Measurements from ENCODE around the gene TBC1D22A. TPM values are rescaled to one million over a fixed set of nuclear protein-coding genes. Genes with fewer than 3 reads are reported as not detected.

TBC1D22A gene
- total RNA-seq, 2 donors from 2014 or later: 28.9 to 31.3 TPM

GRCh38 chr22:47064416-47064815 lies 302.0 kb downstream of the TBC1D22A start:
- no peak overlapping the region for H3K27ac ChIP-seq
- DNase-seq (ENCODE audit: low spot score) (no peak), ATAC-seq (ENCODE audit: insufficient number of reproducible peaks, low FRiP score, low read depth) (no peak)
- no peak overlapping the region for H3K4me3 ChIP-seq
- TF ChIP-seq CTCF (IDR thresholded peaks at IDR 0.05): no peak
- H3K27me3 ChIP-seq (replicated peaks; ENCODE audit: insufficient read depth): no peaks in the 10 kb centered on the region
- no peaks in the 10 kb centered on the region for H3K9me3 ChIP-seq
- no peaks in the 10 kb centered on the region for H3K4me1 ChIP-seq (ENCODE audit: control insufficient read depth in 1 of 2, low read depth in 2 of 2)
- peaks cover 4% of the 10 kb centered on the region for H3K36me3 ChIP-seq

GRCh38 chr22:47065756-47066615 lies 303.5 kb downstream of the TBC1D22A start:
- Histone ChIP-seq H3K36me3 (peaks cover 4% of the 10 kb centered on the region), H3K4me3 (no peak overlapping the region), H3K4me1 (ENCODE audit: control insufficient read depth in 1 of 2, low read depth in 2 of 2) (no peaks in the 10 kb centered on the region), H3K27me3 (replicated peaks; ENCODE audit: insufficient read depth) (no peaks in the 10 kb centered on the region), H3K27ac (no peak overlapping the region), H3K9me3 (no peaks in the 10 kb centered on the region)
- DNase-seq (ENCODE audit: low spot score) (no peak), ATAC-seq (ENCODE audit: insufficient number of reproducible peaks, low FRiP score, low read depth) (no peak)
- TF ChIP-seq CTCF (IDR thresholded peaks at IDR 0.05): no peak

- Histone ChIP-seq H3K9me3 (no peaks in the 10 kb centered on the region), H3K27ac (no peak overlapping the region), H3K4me3 (no peak overlapping the region), H3K36me3 (no peaks in the 10 kb centered on the region), H3K27me3 (replicated peaks; ENCODE audit: insufficient read depth) (no peaks in the 10 kb centered on the region), H3K4me1 (ENCODE audit: control insufficient read depth in 1 of 2, low read depth in 2 of 2) (no peaks in the 10 kb centered on the region)
- no peak for TF ChIP-seq CTCF (IDR thresholded peaks at IDR 0.05)
- DNase-seq (ENCODE audit: low spot score) (no peak), ATAC-seq (ENCODE audit: insufficient number of reproducible peaks, low FRiP score, low read depth) (no peak)
Observed at GRCh38 chr22:47066616-47066905, 304.1 kb downstream of the TBC1D22A start.

- Histone ChIP-seq H3K4me3 (no peak overlapping the region), H3K27ac (no peak overlapping the region), H3K9me3 (no peaks in the 10 kb centered on the region), H3K4me1 (ENCODE audit: control insufficient read depth in 1 of 2, low read depth in 2 of 2) (no peaks in the 10 kb centered on the region), H3K36me3 (no peaks in the 10 kb centered on the region), H3K27me3 (replicated peaks; ENCODE audit: insufficient read depth) (no peaks in the 10 kb centered on the region)
- no peak for DNase-seq (ENCODE audit: low spot score)
- no peak for TF ChIP-seq CTCF (IDR thresholded peaks at IDR 0.05)
- ATAC-seq (ENCODE audit: insufficient number of reproducible peaks, low FRiP score, low read depth): no peak
Observed at GRCh38 chr22:47067321-47067890, 305.0 kb downstream of the TBC1D22A start.

- no peaks in the 10 kb centered on the region for H3K4me1 ChIP-seq (ENCODE audit: control insufficient read depth in 1 of 2, low read depth in 2 of 2)
- no peak for TF ChIP-seq CTCF (IDR thresholded peaks at IDR 0.05)
- no peak for ATAC-seq (ENCODE audit: insufficient number of reproducible peaks, low FRiP score, low read depth)
- H3K9me3 ChIP-seq: no peaks in the 10 kb centered on the region
- no peak overlapping the region for H3K27ac ChIP-seq
- no peak for DNase-seq (ENCODE audit: low spot score)
- H3K27me3 ChIP-seq (replicated peaks; ENCODE audit: insufficient read depth): no peaks in the 10 kb centered on the region
- H3K4me3 ChIP-seq: no peak overlapping the region
- no peaks in the 10 kb centered on the region for H3K36me3 ChIP-seq
Observed at GRCh38 chr22:47067911-47068625, 305.6 kb downstream of the TBC1D22A start.
